Measurements from ENCODE around the gene HNRNPM.

Gene HNRNPM, protein sequence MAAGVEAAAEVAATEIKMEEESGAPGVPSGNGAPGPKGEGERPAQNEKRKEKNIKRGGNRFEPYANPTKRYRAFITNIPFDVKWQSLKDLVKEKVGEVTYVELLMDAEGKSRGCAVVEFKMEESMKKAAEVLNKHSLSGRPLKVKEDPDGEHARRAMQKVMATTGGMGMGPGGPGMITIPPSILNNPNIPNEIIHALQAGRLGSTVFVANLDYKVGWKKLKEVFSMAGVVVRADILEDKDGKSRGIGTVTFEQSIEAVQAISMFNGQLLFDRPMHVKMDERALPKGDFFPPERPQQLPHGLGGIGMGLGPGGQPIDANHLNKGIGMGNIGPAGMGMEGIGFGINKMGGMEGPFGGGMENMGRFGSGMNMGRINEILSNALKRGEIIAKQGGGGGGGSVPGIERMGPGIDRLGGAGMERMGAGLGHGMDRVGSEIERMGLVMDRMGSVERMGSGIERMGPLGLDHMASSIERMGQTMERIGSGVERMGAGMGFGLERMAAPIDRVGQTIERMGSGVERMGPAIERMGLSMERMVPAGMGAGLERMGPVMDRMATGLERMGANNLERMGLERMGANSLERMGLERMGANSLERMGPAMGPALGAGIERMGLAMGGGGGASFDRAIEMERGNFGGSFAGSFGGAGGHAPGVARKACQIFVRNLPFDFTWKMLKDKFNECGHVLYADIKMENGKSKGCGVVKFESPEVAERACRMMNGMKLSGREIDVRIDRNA

DNA sequence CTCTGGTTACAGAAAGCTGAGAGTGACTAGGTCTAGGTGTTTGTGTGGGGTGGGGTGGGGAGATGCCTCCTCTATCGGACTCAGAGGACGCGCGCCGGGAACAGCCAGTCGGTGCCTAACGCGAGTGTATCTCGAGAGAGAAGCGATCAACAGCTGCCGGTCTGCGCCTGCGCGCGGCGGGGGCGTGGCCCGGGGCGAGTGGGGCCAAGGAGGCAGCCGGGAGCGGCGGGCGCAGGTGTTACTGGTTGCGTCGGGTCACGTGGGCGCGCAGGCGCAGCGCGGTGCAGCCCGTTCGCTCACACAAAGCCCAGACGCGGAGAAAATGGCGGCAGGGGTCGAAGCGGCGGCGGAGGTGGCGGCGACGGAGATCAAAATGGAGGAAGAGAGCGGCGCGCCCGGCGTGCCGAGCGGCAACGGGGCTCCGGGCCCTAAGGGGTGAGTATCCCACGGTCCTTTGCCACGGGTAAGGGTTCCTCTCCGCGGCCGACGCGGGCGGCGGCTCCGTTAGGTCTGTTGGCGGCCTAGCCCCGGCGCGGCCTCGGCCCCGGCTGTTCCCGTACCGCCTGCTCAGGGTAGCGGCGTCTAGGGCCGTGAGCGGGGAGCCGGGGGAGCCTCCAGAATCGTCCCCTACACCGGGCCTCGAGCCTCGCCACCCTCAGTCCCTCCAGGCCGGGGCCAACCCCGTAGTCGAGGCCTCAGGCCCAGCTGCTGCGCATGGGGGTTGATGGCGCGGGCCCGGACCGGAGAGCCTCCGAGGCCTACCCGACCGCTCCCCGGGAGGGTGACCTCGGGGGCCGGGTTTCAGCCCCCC lies at the start of gene HNRNPM:
TSS of gene HNRNPM (plus strand) at position 299 of the 811 bp plus-strand sequence. CDS start at position 323, 24 bp downstream.
- H3K36me3 Mint-ChIP-seq (ENCODE audit: insufficient read depth) = peaks cover 31% of the 10 kb centered on the region
- peak; percentile 91 for ATAC-seq (replicated peaks; ENCODE audit: extremely low read depth, poor library complexity, severe bottlenecking)
- peaks cover 41% of the 10 kb centered on the region for H3K4me1 Mint-ChIP-seq
- H3K27ac Mint-ChIP-seq (ENCODE audit: low read depth) = peak within 1 kb of the TSS; percentile 98
- H3K27me3 Mint-ChIP-seq = no peaks in the 10 kb centered on the region
- peak within 1 kb of the TSS; percentile 89 for H3K4me3 Mint-ChIP-seq
- DNase-seq (ENCODE audit: low spot score in 2 of 2) = peak; percentile 99 to 100
- no peaks in the 10 kb centered on the region for H3K9me3 Mint-ChIP-seq

DNA sequence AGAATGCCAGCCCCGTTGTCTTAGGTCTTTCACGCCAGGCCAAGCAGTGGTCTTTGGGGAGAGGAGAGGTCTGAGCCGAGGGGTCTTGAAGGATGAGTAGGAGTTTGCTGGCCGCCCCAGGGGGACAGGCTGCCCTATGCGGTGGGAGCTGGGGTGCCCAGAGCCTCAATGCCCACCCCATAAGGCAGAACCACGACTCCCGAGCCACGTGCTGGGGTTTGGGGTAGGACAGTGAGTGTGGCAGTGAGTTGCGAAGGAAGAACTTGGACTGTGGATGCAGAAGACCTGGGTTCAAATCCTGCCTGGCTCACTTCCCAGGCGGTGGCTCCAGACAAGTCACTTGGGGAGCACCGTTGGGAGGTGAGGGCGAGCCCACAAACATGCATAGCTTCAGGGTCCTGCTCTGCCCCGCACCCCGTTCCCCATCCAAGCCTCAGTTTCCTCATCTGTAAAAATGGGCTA lies 49.1 kb upstream of the HNRNPM start:
- Mint-ChIP-seq H3K4me3 (no peak overlapping the region), H3K9me3 (no peaks in the 10 kb centered on the region), H3K4me1 (peaks cover 33% of the 10 kb centered on the region), H3K27me3 (no peaks in the 10 kb centered on the region), H3K36me3 (ENCODE audit: insufficient read depth) (peaks cover 16% of the 10 kb centered on the region), H3K27ac (ENCODE audit: low read depth) (no peak overlapping the region)
- DNase-seq (ENCODE audit: low spot score in 2 of 2) (no peak), ATAC-seq (replicated peaks; ENCODE audit: extremely low read depth, poor library complexity, severe bottlenecking) (no peak)

DNA sequence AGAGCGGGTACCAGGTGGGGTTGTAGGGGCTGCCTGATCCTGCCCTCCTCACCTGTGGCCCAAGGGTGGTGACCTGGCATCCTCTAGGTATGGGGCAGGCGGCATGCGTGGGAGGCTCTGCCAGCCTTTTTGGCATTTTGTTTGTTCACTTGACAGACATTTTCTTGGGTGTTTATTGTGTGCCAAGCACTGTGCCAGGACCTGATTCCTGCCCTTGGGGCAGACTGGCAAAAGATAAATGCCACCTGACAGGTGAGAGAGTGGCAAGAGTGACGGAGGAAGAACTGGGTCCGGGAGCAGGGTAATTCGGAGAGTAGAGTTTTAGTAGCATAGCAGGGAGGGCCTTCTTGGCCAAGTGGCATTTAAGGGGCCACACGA lies 48.6 kb upstream of the HNRNPM start:
- Mint-ChIP-seq H3K9me3 (no peaks in the 10 kb centered on the region), H3K27me3 (no peaks in the 10 kb centered on the region), H3K4me3 (no peak overlapping the region), H3K36me3 (ENCODE audit: insufficient read depth) (peaks cover 16% of the 10 kb centered on the region), H3K27ac (ENCODE audit: low read depth) (peak overlapping the region; percentile 53), H3K4me1 (peaks cover 33% of the 10 kb centered on the region)
- DNase-seq (ENCODE audit: low spot score in 2 of 2) (no peak), ATAC-seq (replicated peaks; ENCODE audit: extremely low read depth, poor library complexity, severe bottlenecking) (no peak)

DNA sequence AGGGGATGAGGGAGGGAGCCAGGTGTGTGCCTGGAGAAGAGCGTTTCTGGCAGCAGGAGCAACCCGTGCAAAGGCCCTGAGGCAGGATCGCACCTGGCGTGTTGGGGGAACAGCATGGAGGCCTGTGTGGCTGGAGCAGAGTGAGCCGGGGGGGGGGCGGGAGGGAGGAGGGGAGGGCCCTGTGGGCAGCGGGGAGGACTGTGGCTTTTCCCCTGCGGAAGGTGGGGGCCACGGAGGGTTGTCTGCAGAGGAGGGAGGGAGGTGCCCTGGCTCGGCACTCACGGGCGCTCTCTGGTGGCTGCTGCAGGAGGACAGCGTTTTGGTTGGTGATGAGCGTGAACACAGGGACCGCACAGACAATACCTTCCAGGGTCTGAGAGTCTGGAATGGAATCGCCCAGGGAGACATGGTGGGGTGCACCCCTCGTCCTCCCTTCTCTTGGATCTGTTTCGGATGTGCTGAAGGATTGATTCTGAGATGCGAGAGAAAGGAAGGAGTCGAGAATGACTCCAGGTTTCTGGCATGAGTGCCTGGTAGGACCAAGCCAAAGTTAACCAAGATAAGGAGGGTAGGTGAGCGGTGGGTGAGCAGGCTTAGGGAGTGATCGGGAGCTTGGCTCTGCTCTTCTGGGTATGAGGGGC lies 48.1 kb upstream of the HNRNPM start:
- peak overlapping the region; percentile 53 for H3K27ac Mint-ChIP-seq (ENCODE audit: low read depth)
- no peaks in the 10 kb centered on the region for H3K9me3 Mint-ChIP-seq
- H3K36me3 Mint-ChIP-seq (ENCODE audit: insufficient read depth) = peaks cover 18% of the 10 kb centered on the region
- H3K4me3 Mint-ChIP-seq = no peak overlapping the region
- DNase-seq (ENCODE audit: low spot score in 2 of 2) (peak; percentile 56 to 62), ATAC-seq (replicated peaks; ENCODE audit: extremely low read depth, poor library complexity, severe bottlenecking) (peak; percentile 80)
- peaks cover 30% of the 10 kb centered on the region for H3K4me1 Mint-ChIP-seq
- H3K27me3 Mint-ChIP-seq = no peaks in the 10 kb centered on the region

GRCh38 chr19:8397271-8397670 lies 47.5 kb upstream of the HNRNPM start:
- H3K27ac Mint-ChIP-seq (ENCODE audit: low read depth) = peak overlapping the region; percentile 53
- DNase-seq (ENCODE audit: low spot score in 2 of 2) = no peak
- H3K27me3 Mint-ChIP-seq = no peaks in the 10 kb centered on the region
- no peaks in the 10 kb centered on the region for H3K9me3 Mint-ChIP-seq
- no peak for ATAC-seq (replicated peaks; ENCODE audit: extremely low read depth, poor library complexity, severe bottlenecking)
- H3K4me1 Mint-ChIP-seq = peaks cover 26% of the 10 kb centered on the region
- no peak overlapping the region for H3K4me3 Mint-ChIP-seq
- H3K36me3 Mint-ChIP-seq (ENCODE audit: insufficient read depth) = peaks cover 20% of the 10 kb centered on the region

DNA sequence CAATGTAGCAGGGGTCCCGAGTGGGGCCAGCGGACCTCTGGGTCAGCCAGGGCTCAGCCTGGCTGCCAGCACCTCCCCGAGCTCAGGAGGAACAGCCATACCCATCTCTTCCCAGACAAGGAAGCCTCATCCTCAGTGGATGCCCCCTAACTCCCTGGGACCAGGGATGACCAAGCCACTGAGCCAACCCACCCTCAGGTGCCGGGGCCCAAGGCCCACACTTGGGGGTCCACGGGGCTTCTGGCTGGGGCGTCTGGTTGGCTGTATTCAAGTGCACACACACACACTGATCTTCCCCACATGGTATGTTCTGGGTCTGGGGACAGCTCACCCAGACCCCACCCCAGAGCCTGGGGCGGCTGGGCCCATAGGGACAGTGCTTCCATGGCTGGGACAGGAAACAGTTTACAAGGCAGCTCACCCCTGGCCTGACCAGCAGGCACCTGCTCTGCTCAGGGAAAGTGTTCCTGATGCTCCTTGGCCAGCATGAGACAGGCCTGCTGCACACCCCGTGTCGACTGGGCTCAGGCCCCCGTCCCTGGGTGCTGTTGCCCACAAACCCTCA lies 46.9 kb upstream of the HNRNPM start:
- no peak overlapping the region for H3K4me3 Mint-ChIP-seq
- ATAC-seq (replicated peaks; ENCODE audit: extremely low read depth, poor library complexity, severe bottlenecking) (no peak), DNase-seq (ENCODE audit: low spot score in 2 of 2) (no peak)
- no peak overlapping the region for H3K27ac Mint-ChIP-seq (ENCODE audit: low read depth)
- peaks cover 25% of the 10 kb centered on the region for H3K4me1 Mint-ChIP-seq
- no peaks in the 10 kb centered on the region for H3K9me3 Mint-ChIP-seq
- peaks cover 20% of the 10 kb centered on the region for H3K36me3 Mint-ChIP-seq (ENCODE audit: insufficient read depth)
- no peaks in the 10 kb centered on the region for H3K27me3 Mint-ChIP-seq

- Mint-ChIP-seq H3K4me3 (no peak overlapping the region), H3K27me3 (no peaks in the 10 kb centered on the region), H3K27ac (ENCODE audit: low read depth) (no peak overlapping the region), H3K9me3 (no peaks in the 10 kb centered on the region), H3K4me1 (peaks cover 20% of the 10 kb centered on the region), H3K36me3 (ENCODE audit: insufficient read depth) (peaks cover 23% of the 10 kb centered on the region)
- DNase-seq (ENCODE audit: low spot score in 2 of 2) (no peak), ATAC-seq (replicated peaks; ENCODE audit: extremely low read depth, poor library complexity, severe bottlenecking) (no peak)
Observed at GRCh38 chr19:8398311-8398771, 46.4 kb upstream of the HNRNPM start.

DNA sequence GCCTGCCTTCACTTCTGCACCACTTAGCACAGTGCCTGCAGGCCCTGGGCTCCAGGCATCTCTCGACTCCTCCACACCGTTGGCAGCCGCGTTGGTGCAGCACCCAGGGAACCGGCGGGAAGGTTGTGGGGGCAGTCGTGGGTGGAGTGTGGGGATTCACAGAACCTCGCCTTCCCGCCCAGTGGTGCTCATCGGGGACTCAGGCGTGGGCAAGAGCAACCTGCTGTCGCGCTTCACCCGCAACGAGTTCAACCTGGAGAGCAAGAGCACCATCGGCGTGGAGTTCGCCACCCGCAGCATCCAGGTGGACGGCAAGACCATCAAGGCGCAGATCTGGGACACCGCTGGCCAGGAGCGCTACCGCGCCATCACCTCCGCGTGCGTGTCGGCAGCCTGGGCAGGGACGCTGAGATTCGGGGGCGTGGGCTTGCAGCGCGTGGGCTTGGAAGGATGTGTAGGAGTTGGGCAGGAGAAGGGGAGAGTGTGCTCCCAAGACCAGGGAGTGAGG lies 45.0 kb upstream of the HNRNPM start:
- no peaks in the 10 kb centered on the region for H3K27me3 Mint-ChIP-seq
- peaks cover 23% of the 10 kb centered on the region for H3K36me3 Mint-ChIP-seq (ENCODE audit: insufficient read depth)
- H3K9me3 Mint-ChIP-seq = no peaks in the 10 kb centered on the region

GRCh38 chr19:8401981-8402411 lies 42.8 kb upstream of the HNRNPM start:
- H3K27ac Mint-ChIP-seq (ENCODE audit: low read depth) = no peak overlapping the region
- ATAC-seq (replicated peaks; ENCODE audit: extremely low read depth, poor library complexity, severe bottlenecking) (no peak), DNase-seq (ENCODE audit: low spot score in 2 of 2) (no peak)
- H3K36me3 Mint-ChIP-seq (ENCODE audit: insufficient read depth) = peaks cover 20% of the 10 kb centered on the region
- H3K9me3 Mint-ChIP-seq = no peaks in the 10 kb centered on the region
- H3K4me1 Mint-ChIP-seq = peaks cover 7% of the 10 kb centered on the region
- no peaks in the 10 kb centered on the region for H3K27me3 Mint-ChIP-seq
- H3K4me3 Mint-ChIP-seq = no peak overlapping the region

More for the DNA sequence above, 45.0 kb upstream of the HNRNPM start:
- no peak for ATAC-seq (replicated peaks; ENCODE audit: extremely low read depth, poor library complexity, severe bottlenecking)
- DNase-seq (ENCODE audit: low spot score in 2 of 2) = no peak
- Mint-ChIP-seq H3K27ac (ENCODE audit: low read depth) (no peak overlapping the region), H3K4me3 (no peak overlapping the region), H3K4me1 (peaks cover 17% of the 10 kb centered on the region)

DNA sequence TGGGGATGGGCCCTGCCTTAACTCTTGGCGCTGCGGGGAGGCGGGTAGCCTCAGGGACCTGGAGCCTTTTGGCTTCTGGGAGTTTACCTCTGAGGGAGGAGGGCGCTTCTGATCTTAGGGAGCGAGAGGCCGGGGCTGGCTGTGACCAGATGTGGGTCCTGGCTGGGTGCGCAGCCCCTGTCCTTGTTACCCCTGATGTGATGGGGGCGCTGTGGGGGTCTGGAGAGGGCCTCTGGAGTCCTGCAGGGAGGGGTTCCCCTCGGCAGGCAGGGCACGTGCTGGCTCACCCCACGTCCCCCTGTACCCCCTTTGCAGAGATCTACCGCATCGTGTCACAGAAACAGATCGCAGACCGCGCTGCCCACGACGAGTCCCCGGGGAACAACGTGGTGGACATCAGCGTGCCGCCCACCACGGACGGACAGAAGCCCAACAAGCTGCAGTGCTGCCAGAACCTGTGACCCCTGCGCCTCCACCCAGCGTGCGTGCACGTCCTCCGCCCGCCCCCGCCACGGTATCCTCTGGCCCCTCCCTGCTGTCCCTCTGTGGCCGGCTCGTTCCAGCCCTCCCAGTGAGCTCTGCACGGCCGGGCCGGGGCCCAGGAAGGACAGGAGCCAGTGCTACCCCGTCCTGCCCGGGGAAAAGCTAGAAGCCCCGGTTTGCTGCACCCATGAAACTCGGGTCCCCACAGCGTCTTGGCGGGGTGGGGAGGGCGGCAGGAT lies 41.5 kb upstream of the HNRNPM start:
- no peak overlapping the region for H3K27ac Mint-ChIP-seq (ENCODE audit: low read depth)
- H3K36me3 Mint-ChIP-seq (ENCODE audit: insufficient read depth) = peaks cover 20% of the 10 kb centered on the region
- H3K9me3 Mint-ChIP-seq = no peaks in the 10 kb centered on the region
- H3K4me3 Mint-ChIP-seq = no peak overlapping the region
- no peaks in the 10 kb centered on the region for H3K4me1 Mint-ChIP-seq
- H3K27me3 Mint-ChIP-seq = no peaks in the 10 kb centered on the region
- ATAC-seq (replicated peaks; ENCODE audit: extremely low read depth, poor library complexity, severe bottlenecking) = no peak
- DNase-seq (ENCODE audit: low spot score in 2 of 2) = no peak

DNA sequence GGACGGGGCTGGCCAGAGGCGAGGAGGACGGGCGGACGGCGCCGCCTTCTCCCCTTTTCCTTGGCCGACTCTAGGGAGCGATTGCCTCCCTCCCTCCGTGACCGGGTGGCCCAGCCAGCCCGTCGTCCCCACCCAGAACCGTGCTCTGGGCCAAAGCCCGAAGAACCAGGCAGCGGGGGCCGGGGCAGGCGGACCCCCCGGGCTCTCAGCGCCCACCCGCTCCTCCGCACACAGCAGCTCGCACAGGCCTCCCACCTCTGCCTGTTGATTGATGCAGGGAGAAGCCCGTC lies 41.0 kb upstream of the HNRNPM start:
- Mint-ChIP-seq H3K4me1 (no peaks in the 10 kb centered on the region), H3K4me3 (no peak overlapping the region), H3K27me3 (no peaks in the 10 kb centered on the region), H3K9me3 (no peaks in the 10 kb centered on the region), H3K27ac (ENCODE audit: low read depth) (no peak overlapping the region), H3K36me3 (ENCODE audit: insufficient read depth) (peaks cover 20% of the 10 kb centered on the region)
- ATAC-seq (replicated peaks; ENCODE audit: extremely low read depth, poor library complexity, severe bottlenecking) (no peak), DNase-seq (ENCODE audit: low spot score in 2 of 2) (no peak)
